Chondrocyte (in vitro differentiated cells): ENCODE results near the gene SSH2. TPM values are rescaled to one million over a fixed set of nuclear protein-coding genes. Genes with fewer than 3 reads are reported as not detected.

Source experiments
- DNase-seq: peaks from one replicate; pipeline ENCODE4 v3.0.0; 2021; ENCODE audit warnings: mixed read lengths, low spot score
- H3K27ac Mint-ChIP-seq: one replicate; pipeline ENCODE4 v1.8.0; 2021; ENCODE audit warnings: mild to moderate bottlenecking, moderate library complexity, mixed read lengths; ENCODE audit not compliant: unreplicated experiment
- H3K27me3 Mint-ChIP-seq: 2 replicates; pipeline ENCODE4 v1.8.0; 2021; ENCODE audit warnings: low read depth, mixed read lengths
- H3K36me3 Mint-ChIP-seq: 2 replicates; pipeline ENCODE4 v1.8.0; 2021; ENCODE audit warnings: low read depth, mixed read lengths
- H3K4me1 Mint-ChIP-seq: 2 replicates; pipeline ENCODE4 v1.8.0; 2021; ENCODE audit warnings: low read depth, mild to moderate bottlenecking, mixed read lengths
- H3K4me3 Mint-ChIP-seq: one replicate; pipeline ENCODE4 v1.8.0; 2021; ENCODE audit warnings: mild to moderate bottlenecking, moderate library complexity, mixed read lengths; ENCODE audit not compliant: unreplicated experiment
- H3K9me3 Mint-ChIP-seq: 2 replicates; pipeline ENCODE4 v1.8.0; 2021; ENCODE audit warnings: low read depth, mixed read lengths
- CTCF ChIP-seq: fragments of 200-600 bp; sonication (generic); IDR thresholded peaks from 2 replicates; pipeline ENCODE4 v1.5.0; 2021; ENCODE audit warnings: antibody characterized with exemption, mild to moderate bottlenecking, moderate library complexity
- total RNA-seq: library from RNA; stranded (reverse); gene quantifications from 3 replicates; pipeline ENCODE4 v1.2.1, GENCODE V29; 2021

SSH2 gene
- total RNA-seq, 1 donor from 2014 or later = 14.1 TPM

- Mint-ChIP-seq H3K4me1 (peaks cover 18% of the 10 kb centered on the region), H3K9me3 (no peaks in the 10 kb centered on the region), H3K4me3 (no peak overlapping the region), H3K27ac (no peak overlapping the region), H3K27me3 (no peaks in the 10 kb centered on the region), H3K36me3 (no peaks in the 10 kb centered on the region)
- no peak for DNase-seq
- no peak for TF ChIP-seq CTCF
Observed at GRCh38 chr17:29840884-29841283, 89.1 kb downstream of the SSH2 start.

- no peak for TF ChIP-seq CTCF
- no peak for DNase-seq
- H3K4me1 Mint-ChIP-seq = peaks cover 13% of the 10 kb centered on the region
- no peak overlapping the region for H3K4me3 Mint-ChIP-seq
- no peaks in the 10 kb centered on the region for H3K9me3 Mint-ChIP-seq
- H3K36me3 Mint-ChIP-seq = no peaks in the 10 kb centered on the region
- no peak overlapping the region for H3K27ac Mint-ChIP-seq
- no peaks in the 10 kb centered on the region for H3K27me3 Mint-ChIP-seq
Observed at GRCh38 chr17:29839656-29840055, 90.4 kb downstream of the SSH2 start.

GRCh38 chr17:29838961-29839360, 91.1 kb downstream of the SSH2 start:
- no peak for TF ChIP-seq CTCF
- Mint-ChIP-seq H3K27ac (no peak overlapping the region), H3K9me3 (no peaks in the 10 kb centered on the region), H3K27me3 (no peaks in the 10 kb centered on the region), H3K36me3 (no peaks in the 10 kb centered on the region), H3K4me3 (no peak overlapping the region), H3K4me1 (peaks cover 9% of the 10 kb centered on the region)
- no peak for DNase-seq

- TF ChIP-seq CTCF = no peak
- Mint-ChIP-seq H3K9me3 (peaks cover 3% of the 10 kb centered on the region), H3K27me3 (no peaks in the 10 kb centered on the region), H3K36me3 (no peaks in the 10 kb centered on the region), H3K4me3 (no peak overlapping the region), H3K4me1 (peaks cover 9% of the 10 kb centered on the region), H3K27ac (no peak overlapping the region)
- no peak for DNase-seq
Observed at GRCh38 chr17:29837531-29837930, 92.5 kb downstream of the SSH2 start.

GRCh38 chr17:29836643-29837042, 93.4 kb downstream of the SSH2 start:
- DNase-seq = no peak
- Mint-ChIP-seq H3K27ac (no peak overlapping the region), H3K9me3 (peaks cover 3% of the 10 kb centered on the region), H3K36me3 (no peaks in the 10 kb centered on the region), H3K4me1 (peaks cover 9% of the 10 kb centered on the region), H3K27me3 (no peaks in the 10 kb centered on the region), H3K4me3 (no peak overlapping the region)
- no peak for TF ChIP-seq CTCF
